CD4-positive, alpha-beta T cell treated with Interleukin-6 at 100 ng/mL for 8 hours (primary cell): Measurements from ENCODE around the gene THTPA.
A peak's percentile ranks its signal among the peaks of the same experiment; 100 is the strongest.
"Not testable (repeated sequence)": the region's sequence is repeated elsewhere in the genome, so short reads cannot be mapped to it uniquely, and the experiment has no call there.

Source experiments
- DNase-seq: peaks from one replicate; pipeline ENCODE4 v3.0.0-alpha.2; 2020; ENCODE audit warnings: mixed read lengths, low spot score

The THTPA gene

DNA sequence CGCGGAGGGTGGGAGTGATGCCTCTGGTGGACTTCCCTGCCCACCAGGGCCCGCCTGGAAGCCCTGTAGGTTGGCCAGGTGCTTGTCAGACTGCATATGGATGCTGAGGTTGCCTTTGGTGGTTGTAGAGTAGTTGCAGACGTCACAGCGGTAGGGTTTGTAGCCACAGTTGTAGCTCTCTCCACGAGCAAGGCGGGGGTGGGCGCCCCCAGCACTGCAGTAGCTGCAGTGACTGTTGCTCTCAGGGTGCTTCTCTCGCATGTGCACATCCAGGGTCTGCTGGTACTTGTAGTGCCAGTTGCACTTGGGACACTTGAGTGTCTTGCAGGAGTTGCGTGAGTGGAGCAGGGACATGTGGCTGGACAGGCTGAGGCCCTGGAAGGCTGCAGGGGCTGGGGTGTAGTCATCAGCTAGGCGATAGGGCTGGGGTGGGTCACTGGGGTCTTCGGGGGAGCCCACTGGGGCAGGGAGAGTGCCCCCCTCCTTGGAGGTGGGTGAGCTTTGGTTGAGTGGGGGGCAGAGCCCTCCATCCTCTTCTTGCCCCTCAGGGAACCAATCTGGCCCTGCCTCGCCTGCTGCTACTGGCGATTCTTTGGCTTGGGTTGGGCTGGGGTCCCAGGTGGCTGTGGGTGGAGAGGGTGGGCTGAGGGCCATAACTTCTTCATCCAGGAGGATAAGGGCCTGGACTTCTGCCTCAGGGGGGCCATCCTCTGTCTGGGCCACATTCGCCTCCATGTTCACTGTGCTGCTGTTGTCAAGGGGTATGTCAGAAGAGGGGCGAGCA is 22.2 kb upstream of the THTPA start:
- no peak for DNase-seq

DNA sequence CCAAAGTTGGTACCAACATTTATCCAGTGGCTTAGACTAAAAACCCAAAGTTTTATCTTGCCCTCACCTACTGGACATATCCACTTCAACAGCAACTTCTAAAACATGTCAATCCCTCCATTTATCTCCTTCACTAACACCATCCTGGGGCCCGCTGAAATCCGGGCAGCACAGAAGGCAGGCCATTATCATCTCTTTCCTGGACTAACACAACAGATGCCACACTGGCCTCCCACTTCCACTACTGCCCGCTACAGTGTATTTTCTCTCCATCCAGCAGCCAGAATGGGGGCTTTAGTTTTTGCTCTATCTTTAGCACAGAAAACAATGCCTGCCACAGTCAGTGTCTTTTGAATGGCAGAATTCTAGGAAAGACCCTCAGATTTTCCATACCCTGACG is 20.1 kb upstream of the THTPA start:
- no peak for DNase-seq

GRCh38 chr14:23536494-23536893 is 19.6 kb upstream of the THTPA start:
- DNase-seq: no peak

- DNase-seq: not testable (repeated sequence)
These were observed 19.2 kb upstream of the THTPA start for GRCh38 chr14:23536906-23537305.

DNA sequence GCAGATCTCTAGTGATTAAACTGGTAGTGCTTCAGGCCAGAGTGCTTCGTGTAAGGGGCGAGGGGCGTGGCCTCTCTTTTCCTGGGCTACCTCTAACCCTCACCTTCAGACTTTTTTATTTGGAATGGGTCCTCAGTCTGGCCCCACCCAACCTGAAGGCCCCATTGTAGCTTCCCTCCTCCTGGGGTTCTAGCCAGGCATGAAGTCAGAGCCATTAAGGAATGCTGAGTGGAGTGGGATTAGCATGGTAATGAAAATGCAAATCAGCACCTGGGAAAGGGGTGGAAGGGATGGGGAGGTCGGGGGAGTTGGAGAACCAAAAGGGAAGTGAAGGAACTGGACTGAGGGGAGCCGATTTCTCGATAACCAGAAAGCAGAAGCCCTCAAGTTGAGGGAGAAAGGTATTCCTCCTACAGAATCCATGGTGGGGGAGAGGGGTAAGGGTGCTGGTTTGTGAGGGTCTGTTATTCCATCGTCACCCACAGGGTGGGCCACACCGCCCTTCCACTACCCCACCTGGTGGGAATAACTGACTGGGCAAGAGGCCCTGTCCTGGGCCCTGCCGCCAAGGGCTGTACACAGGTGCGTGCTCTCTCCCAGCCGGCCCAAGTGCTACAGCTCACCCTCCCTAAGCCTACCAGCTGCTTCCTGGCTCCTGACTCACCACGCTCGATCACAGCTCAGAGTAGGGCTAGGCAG is 18.6 kb upstream of the THTPA start:
- no peak for DNase-seq

- DNase-seq: no peak
These were observed 17.9 kb upstream of the THTPA start for GRCh38 chr14:23538050-23538718.

GRCh38 chr14:23538785-23539184 is 17.3 kb upstream of the THTPA start:
- DNase-seq: no peak

GRCh38 chr14:23539248-23540140 is 16.6 kb upstream of the THTPA start:
- DNase-seq: peak; percentile 38

DNA sequence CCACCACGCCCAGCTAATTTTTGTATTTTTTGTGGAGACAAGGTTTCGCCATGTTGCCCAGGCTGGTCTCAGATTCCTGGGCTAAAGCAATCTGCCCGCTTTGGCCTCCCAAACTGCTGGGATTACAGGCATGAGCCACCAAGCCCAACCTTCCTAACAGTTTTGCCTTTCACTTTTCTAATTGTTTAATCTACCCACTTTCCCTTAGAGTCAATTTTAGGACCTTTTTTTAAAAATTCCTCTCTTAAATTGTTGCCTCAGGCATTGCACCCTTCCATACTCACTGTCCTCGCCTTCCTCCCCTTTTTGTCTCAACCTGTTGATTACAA is 16.0 kb upstream of the THTPA start:
- DNase-seq: no peak

- DNase-seq: no peak
These were observed 13.8 kb upstream of the THTPA start for GRCh38 chr14:23542261-23542660.

DNA sequence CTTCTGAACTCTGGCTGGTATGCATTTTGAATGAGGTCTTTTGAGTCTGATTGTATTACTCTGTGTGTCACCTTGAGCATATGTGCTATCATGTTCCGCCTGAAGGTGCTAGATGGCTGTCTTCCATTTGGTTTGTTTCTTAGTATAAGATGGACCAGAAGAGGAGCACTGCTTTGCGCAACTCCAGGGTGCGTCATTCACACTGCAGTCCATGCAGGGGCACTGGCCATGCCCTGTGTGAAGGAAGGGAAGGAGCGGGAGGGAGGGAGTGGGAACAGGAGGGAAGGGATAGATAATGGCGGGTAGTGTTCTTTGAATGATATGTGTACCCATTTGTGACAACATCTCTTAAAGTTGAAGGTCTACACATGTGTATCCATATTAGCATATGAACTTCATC is 12.7 kb upstream of the THTPA start:
- DNase-seq: no peak

- DNase-seq: no peak
These were observed 11.3 kb upstream of the THTPA start for GRCh38 chr14:23544511-23545447.

- no peak for DNase-seq
These were observed 10.2 kb upstream of the THTPA start for GRCh38 chr14:23545740-23546365.

DNA sequence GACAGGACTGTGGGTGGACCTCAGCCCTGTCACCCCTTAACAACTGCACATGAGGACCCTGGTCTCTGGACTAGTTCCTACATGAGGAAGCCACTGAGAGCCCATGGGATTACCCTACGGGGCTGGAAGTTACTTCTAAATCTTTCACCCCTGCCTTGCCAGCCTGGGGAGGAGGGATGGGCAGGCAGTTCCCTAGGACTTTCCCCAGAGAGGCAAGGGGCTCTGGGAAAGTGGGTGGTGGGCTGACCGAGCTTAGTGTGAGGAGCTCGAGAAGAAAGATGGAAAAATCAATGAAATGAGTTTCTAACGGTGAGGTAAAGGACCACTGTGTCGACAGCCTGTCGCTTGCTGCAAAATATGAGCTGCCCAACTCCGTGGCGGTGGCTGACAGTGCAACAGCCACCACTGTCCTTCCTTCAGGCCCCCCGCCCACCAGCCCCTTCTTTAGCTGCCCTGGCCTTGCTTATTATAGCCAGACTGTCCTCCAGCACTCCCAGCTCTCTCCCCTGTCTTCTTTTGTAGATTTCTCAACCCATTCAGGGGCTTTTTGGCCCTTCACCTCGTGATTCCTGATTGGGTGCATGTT is 9.5 kb upstream of the THTPA start:
- no peak for DNase-seq

DNA sequence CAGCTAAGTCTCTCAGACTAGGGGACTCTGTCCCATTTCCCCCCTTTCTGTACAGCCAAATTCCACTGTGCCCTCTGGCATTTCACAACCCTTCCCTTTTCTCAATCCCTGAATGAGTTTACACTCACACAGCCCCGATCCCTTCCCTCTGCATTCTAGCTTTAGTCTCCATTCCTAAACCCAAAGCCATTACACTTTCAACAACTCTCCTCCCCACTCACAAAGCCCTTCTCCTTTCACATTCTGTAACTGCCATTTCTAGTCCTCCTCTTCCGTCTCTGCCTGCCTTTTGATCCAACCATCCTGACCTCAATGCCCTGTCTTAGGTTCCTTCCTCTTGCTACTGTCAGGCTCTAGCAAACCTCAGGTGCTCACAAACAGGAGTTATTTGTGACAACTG is 8.1 kb upstream of the THTPA start:
- DNase-seq: no peak

DNA sequence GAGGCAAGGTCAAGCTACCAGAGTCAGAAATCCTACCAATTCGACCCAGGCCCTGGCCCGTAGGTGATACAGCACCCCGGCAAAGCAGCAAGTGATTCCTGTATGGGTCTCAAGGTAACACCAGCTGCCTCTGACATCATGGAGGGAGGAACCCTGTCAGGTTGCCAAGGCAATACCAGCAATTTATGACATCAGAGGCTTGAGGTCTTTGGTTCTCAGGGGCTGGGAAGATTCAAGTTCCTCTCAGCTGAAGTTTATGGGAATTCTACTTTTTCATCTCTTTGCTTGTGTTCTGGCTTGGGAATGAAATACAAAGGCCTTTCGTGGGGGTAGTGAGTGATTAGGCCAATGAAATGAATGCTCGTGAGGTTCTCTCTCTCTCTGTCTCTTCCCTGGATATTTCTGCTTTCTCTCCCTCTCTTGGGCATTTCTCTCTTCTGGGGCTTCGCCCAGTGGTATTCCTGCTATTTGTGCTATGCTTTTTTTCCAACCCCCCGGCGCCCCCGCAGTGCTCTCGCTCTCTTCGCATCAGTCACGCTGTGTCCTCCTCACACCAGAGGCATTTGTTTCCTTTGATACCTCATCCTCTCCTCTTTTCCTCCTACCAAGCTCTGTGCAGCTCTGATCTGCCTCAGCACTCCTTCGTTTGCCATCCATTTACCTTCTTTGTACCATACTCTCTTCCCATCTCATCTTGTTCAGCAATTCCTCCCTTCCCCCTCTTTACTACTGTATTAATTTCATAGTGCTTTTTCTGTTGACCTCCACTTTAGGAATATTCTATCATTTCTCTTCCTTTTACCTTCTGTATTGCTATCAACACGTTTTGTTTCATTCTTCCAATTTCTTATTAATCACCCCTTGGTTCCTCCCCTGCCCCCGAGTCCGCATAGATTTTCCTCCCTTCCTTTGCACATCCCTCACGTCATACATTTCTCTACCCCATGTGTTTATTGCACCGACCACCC is 7.4 kb upstream of the THTPA start:
- no peak for DNase-seq

DNA sequence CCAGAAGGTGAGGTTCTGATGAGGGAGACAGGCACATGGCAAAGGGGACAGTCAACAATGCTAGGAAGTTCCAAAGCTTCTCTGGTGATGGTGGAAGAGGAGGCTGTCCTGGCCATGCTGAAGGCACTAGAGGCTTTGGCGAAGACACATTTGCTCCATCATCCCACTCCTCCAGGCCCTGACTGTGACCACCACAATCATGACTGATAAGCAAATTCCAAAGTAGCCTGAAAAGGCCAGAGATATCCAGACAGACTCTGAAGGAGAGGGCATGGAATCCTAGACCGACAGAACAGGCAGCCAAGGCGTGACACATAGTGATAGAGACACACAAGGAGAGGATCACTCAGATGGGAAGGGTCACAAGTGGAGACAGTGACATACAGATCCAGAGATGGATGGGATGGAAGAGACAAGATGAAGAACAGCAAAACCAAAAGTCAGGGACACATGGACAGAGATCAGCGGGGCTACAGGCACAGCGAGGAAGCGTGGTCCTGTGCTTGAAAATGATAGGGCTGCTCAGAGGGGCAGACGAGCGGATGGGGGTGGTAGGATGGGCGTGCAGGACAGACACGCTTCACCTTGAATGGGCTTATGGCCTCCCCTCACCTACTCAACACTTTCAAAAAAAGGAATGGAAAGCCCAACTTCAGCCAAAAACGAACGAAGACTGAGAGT is 5.8 kb upstream of the THTPA start:
- no peak for DNase-seq

- DNase-seq: no peak
These were observed 5.2 kb upstream of the THTPA start for GRCh38 chr14:23550812-23551265.
